SHP77 treated with DMSO at 0.1 percent for 48 hours (cell line): ENCODE results near the gene RAD9A.
"Not testable (repeated sequence)": the region's sequence is repeated elsewhere in the genome, so short reads cannot be mapped to it uniquely, and the experiment has no call there.

Experiments
- DNase-seq: peaks from one replicate; lab custom pipeline; 2025; lab: John Stamatoyannopoulos, UW

Gene RAD9A

GRCh38 chr11:67397536-67397935 is 5.8 kb downstream of the RAD9A start:
- no peak for DNase-seq

GRCh38 chr11:67397986-67398660 is 6.3 kb downstream of the RAD9A start:
- no peak for DNase-seq

GRCh38 chr11:67398661-67399563 is 7.1 kb downstream of the RAD9A start:
- DNase-seq: no peak

- DNase-seq: no peak
Observed at GRCh38 chr11:67400251-67400941, 8.6 kb downstream of the RAD9A start.

GRCh38 chr11:67400942-67401494 is 9.2 kb downstream of the RAD9A start:
- DNase-seq: no peak

DNA sequence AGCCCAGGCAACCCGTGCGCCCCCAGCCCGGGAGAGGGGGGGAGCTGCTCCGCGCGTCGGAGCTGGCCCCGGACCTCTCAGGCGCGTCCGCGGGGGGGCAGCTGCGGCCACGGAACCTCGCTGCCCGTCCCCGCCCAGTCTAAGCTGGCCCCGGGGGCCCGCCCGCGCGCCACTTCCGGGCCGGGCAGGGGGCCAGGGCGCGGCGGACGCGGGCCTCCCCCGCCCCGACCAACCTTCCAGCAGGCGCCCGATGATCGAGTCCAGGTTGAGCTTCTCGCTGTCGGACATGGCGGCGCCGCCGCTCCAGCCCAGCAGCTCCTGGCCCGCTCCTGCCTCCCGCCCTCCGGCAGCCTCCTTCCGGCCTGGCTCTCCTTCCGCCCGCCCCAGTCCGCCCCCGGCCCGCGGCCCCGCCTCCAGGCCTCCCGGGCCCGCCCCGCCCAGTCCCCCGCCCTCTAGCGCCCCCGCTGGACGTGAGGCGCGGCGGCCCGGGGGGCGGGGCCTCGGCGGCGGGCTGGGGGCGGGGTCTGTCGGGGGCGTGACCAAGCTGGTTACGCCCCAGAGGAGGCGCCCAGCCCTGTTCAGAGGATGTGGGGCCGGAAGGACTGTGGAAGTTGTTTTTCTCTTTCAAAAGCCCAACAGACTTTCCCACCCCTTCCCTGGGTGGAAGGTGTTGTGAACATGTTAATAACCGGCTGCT is 9.9 kb downstream of the RAD9A start, which contains the start of gene PPP1CA:
PPP1CA (minus strand) TSS at position 364 of the 697 bp plus-strand sequence; CDS start at position 288, 76 bp downstream.
- DNase-seq: peak; percentile 86

GRCh38 chr11:67402192-67402839 is 10.5 kb downstream of the RAD9A start:
- DNase-seq: not testable (repeated sequence)

GRCh38 chr11:67403085-67403484 is 11.3 kb downstream of the RAD9A start:
- DNase-seq: not testable (repeated sequence)

- DNase-seq: no peak
Observed at GRCh38 chr11:67404515-67405195, 12.9 kb downstream of the RAD9A start.

- no peak for DNase-seq
Observed at GRCh38 chr11:67405196-67405567, 13.4 kb downstream of the RAD9A start.

DNA sequence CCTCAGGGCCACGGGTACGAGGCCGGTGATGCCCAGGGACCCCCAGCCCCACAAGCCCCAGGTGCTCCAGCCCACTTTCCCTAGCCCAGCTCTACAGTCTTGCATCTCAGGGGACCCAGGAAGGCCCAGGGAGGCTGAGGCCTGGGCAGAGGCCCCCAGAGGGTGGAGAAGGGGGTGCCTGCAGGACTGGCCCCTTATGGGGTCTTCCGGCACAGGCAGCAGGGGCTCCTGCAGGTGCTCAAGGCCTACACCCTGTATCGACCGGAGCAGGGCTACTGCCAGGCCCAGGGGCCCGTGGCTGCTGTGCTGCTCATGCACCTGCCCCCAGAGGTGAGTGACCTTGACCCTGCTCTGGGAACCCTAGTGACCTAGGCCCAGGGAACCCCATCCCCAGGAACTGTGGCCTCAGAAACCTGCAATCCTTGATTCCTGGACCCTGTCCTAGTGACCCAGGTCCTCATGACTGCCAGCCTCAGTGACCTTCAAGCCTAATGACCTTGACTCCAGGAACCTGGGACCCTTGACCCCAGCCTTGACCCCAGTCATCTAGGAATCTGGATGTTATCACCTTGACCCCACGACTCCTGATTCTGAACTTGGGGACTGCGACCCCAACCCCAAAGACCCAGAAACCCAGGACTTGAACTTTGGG is 14.0 kb downstream of the RAD9A start:
- DNase-seq: no peak

DNA sequence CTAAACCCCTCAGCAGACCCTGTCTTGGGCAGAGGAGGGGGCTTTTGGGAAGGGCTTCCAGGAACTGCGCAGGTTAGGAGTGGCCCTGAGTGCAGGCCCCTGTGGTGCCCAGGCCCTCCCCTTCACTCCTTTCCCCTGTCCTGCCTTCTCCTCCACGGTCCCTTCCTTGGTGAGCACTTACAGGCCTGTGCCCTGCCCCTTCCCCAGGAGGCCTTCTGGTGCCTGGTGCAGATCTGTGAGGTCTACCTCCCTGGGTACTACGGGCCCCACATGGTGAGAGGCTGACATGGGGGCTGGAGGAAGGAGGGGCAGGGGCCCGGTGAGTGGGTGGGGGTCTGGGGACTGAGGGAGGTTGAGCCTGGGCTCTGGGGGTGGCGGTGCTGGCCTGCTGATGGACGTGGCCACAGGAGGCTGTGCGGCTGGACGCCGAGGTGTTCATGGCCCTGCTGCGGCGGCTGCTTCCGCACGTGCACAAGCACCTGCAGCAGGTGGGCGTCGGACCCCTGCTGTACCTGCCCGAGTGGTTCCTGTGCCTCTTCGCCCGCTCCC is 14.7 kb downstream of the RAD9A start:
- DNase-seq: no peak

DNA sequence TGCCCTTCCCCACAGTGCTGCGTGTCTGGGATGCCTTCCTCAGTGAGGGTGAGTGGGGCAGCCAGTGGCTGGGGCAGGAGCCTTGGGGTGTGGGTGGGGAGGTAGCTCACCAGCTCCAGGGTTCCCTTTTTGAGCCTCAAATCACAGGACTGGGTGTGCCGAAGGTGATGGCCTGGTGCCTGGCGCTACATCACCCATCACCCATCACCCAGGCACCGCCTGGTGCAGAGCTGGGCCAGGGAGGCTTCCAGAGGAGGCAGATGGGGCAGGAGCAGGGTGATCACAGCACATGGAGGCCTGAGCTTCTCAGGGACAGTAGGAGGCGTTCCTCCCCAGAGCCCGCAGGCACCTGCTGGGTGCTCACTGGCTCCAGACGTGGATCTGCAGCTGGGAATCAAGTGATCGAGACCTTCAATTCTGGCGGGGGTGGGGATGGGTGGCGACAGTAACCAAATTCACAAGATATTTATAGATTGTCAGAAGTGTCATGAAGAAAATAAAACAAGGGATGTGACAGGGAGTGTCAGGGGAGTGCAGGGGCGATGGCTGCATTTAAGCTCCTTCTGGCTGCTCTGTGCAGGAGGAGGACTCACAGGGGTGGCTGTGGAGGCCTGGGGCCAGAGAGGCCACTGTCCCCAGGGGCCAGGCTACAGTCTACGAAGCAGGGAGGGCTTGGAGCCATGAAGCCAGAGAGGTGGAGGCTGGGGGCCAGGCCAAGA is 15.3 kb downstream of the RAD9A start:
- peak; percentile 36 for DNase-seq

DNA sequence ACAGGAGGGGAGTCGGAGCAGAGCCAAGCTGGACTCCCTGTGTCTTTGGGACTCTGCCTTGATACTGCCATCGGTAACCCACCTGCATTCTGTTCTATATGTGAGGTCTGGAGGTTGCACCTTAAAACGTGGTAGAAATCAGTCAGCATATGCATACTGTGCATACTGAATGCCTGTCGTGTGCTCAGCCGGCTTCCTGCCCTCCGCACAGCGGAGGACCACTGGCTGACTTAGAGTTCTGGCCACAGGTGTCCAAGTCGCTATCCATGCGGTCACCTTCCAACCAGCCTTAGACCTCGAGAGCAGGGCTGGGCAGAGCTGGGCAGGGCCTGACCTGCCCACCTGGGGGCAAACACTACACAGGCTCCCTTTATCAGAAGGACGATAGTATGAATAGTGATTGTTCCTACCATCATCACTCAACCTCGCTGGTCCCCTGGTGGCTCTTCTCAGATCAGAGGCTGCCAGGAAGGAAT is 15.9 kb downstream of the RAD9A start:
- DNase-seq: no peak

DNA sequence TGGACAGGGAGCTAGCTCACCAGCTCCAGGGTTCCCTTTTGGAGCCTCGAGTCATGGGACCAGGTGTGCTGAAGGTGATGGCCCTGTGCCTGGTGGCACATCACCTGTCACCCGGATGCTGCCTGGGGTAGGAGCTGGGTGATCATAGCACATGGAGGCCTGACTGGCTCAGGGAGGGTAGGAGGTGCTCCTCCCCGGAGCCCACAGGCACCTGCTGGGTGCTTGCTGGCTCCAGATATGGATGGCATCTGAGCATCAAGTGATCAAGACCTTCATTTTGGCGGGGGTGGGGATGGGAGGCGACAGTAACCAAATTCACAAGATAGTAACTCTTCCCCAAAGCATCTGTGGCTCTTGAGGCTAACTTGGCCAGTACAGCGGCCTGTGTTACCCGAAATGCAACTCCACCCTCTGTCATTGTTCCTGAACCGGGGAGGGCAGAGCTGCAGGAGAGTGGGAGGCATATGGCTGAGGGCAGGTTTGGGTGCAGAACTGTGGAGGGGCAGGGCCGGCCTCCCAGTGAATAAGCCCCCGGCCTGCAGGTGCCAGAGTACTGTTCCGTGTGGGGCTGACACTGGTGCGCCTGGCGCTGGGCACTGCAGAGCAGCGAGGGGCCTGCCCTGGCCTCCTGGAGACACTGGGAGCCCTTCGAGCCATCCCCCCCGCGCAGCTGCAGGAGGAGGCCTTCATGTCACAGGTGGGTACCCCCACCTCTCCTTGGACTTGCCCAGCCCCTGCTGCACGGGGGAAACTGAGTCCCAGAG is 16.8 kb downstream of the RAD9A start:
- DNase-seq: no peak

GRCh38 chr11:67409261-67409666 is 17.5 kb downstream of the RAD9A start:
- DNase-seq: no peak

- peak; percentile 20 for DNase-seq
Observed at GRCh38 chr11:67409781-67410368, 18.1 kb downstream of the RAD9A start.

GRCh38 chr11:67410369-67410831 is 18.6 kb downstream of the RAD9A start:
- DNase-seq: no peak
